ENCODE measurements around the gene ADO.

ADO gene

GRCh38 chr10:62801871-62802270 lies 2.6 kb upstream of the ADO start:
- Histone ChIP-seq H3K36me3 (ENCODE audit: low read length) (peaks cover 8% of the 10 kb centered on the region; the same call in 1 of the 2 replicates), H3K4me3 (ENCODE audit: insufficient read depth, low read length, poor library complexity, severe bottlenecking) (no peak overlapping the region), H3K27me3 (ENCODE audit: low read length) (no peaks in the 10 kb centered on the region; the same call in 1 of the 2 replicates), H4K20me1 (ENCODE audit: low read depth, low read length) (peaks cover 9% of the 10 kb centered on the region), H3K9me3 (ENCODE audit: insufficient read depth, low read length) (no peaks in the 10 kb centered on the region), H3K9ac (ENCODE audit: low read length) (no peak overlapping the region), H3K9me2 (replicated peaks; ENCODE audit: insufficient read depth, low read length) (no peaks in the 10 kb centered on the region), H2AFZ (ENCODE audit: low read depth, low read length, severe bottlenecking) (no peak overlapping the region), H3F3A (ENCODE audit: insufficient read depth) (no peaks in the 10 kb centered on the region), H3K27ac (ENCODE audit: low read depth, low read length) (no peak overlapping the region), H3K79me2 (ENCODE audit: insufficient read depth, low read length) (peaks cover 17% of the 10 kb centered on the region), H3K4me2 (ENCODE audit: low read depth, low read length, poor library complexity, severe bottlenecking) (no peak overlapping the region)
- TF ChIP-seq EZH2phosphoT487 (conservative IDR thresholded peaks at IDR 0.05; ENCODE audit: low read length): no peak
- TF ChIP-seq, protein P1, sequence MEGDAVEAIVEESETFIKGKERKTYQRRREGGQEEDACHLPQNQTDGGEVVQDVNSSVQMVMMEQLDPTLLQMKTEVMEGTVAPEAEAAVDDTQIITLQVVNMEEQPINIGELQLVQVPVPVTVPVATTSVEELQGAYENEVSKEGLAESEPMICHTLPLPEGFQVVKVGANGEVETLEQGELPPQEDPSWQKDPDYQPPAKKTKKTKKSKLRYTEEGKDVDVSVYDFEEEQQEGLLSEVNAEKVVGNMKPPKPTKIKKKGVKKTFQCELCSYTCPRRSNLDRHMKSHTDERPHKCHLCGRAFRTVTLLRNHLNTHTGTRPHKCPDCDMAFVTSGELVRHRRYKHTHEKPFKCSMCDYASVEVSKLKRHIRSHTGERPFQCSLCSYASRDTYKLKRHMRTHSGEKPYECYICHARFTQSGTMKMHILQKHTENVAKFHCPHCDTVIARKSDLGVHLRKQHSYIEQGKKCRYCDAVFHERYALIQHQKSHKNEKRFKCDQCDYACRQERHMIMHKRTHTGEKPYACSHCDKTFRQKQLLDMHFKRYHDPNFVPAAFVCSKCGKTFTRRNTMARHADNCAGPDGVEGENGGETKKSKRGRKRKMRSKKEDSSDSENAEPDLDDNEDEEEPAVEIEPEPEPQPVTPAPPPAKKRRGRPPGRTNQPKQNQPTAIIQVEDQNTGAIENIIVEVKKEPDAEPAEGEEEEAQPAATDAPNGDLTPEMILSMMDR (IDR thresholded peaks at IDR 0.05; ENCODE audit: insufficient read depth, low read length, poor library complexity, severe bottlenecking): no peak

DNA sequence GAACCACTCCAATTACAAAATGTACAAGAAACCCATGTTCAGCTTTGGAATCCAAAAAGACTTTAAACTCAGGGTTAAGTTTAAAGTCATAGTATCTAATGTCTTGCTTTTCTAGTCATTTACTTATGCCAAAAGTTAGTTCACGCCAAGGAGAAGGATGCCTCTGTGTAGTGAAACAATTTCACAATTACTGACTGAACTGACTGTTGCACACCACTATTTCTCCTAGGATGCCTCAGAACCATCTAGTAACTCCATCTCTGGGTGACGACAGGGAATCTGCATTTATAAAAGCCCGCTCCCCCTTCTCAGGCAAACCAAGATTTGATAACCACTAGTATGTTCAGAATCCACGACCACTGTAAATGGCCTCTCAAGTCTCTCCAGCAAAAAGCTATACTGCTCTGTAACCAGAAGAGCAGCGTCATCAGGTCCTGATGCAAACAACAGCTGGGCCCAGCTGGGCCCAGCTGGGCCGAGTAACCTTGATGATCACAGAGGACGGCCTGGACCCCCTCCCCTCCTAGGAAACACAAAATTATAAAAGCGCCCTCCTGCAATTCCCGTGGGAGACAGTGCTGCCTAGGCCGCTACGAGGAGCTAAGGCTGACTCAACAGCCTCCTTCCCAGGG lies 680 bp upstream of the ADO start:
- no peaks in the 10 kb centered on the region for H3K27me3 ChIP-seq (ENCODE audit: low read length)
- H2AFZ ChIP-seq (ENCODE audit: low read depth, low read length, severe bottlenecking): peak overlapping the region; percentile 79
- TF ChIP-seq EZH2phosphoT487 (conservative IDR thresholded peaks at IDR 0.05; ENCODE audit: low read length): no peak
- TF ChIP-seq, protein P1 (IDR thresholded peaks at IDR 0.05; ENCODE audit: insufficient read depth, low read length, poor library complexity, severe bottlenecking): no peak
- H3K27ac ChIP-seq (ENCODE audit: low read depth, low read length): no peak overlapping the region
- peaks cover 29% of the 10 kb centered on the region for H4K20me1 ChIP-seq (ENCODE audit: low read depth, low read length)
- peak overlapping the region; percentile 90 for H3K9ac ChIP-seq (ENCODE audit: low read length)
- no peaks in the 10 kb centered on the region for H3F3A ChIP-seq (ENCODE audit: insufficient read depth)
- H3K4me3 ChIP-seq (ENCODE audit: insufficient read depth, low read length, poor library complexity, severe bottlenecking): peak overlapping the region; percentile 83
- no peaks in the 10 kb centered on the region for H3K9me2 ChIP-seq (replicated peaks; ENCODE audit: insufficient read depth, low read length)
- peak overlapping the region; percentile 78 for H3K4me2 ChIP-seq (ENCODE audit: low read depth, low read length, poor library complexity, severe bottlenecking)
- H3K9me3 ChIP-seq (ENCODE audit: insufficient read depth, low read length): no peaks in the 10 kb centered on the region
- H3K79me2 ChIP-seq (ENCODE audit: insufficient read depth, low read length): peaks cover 31% of the 10 kb centered on the region
- peaks cover 28% of the 10 kb centered on the region for H3K36me3 ChIP-seq (ENCODE audit: low read length)

DNA sequence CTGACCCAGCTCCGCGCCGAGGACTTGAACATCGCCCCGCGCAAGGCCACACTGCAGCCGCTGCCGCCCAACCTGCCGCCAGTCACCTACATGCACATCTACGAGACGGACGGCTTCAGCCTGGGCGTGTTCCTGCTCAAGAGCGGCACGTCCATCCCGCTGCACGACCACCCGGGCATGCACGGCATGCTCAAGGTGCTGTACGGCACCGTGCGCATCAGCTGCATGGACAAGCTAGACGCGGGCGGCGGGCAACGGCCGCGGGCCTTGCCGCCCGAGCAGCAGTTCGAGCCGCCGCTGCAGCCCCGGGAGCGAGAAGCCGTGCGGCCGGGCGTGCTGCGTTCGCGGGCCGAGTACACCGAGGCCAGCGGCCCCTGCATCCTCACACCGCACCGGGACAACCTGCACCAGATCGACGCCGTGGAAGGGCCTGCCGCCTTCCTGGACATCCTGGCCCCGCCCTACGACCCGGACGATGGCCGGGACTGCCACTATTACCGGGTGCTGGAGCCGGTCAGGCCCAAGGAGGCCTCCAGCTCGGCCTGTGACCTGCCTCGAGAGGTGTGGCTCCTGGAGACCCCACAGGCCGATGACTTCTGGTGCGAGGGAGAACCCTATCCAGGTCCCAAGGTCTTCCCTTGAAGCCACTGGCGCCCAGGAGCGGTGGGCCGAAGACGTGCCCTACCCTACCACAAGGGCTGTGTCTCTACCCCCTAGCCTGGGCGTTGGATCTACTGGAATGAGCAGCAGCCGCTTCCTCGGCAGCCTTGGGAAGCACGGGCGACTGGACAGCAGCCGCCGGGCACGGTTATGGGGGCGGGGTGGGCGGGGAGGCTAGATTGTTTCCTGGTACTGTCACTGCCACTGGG lies 945 bp downstream of the ADO start:
- no peaks in the 10 kb centered on the region for H3K9me3 ChIP-seq (ENCODE audit: insufficient read depth, low read length)
- peaks cover 30% of the 10 kb centered on the region for H4K20me1 ChIP-seq (ENCODE audit: low read depth, low read length)
- H3K27ac ChIP-seq (ENCODE audit: low read depth, low read length): peak overlapping the region; percentile 81
- peak overlapping the region; percentile 90 for H3K9ac ChIP-seq (ENCODE audit: low read length)
- H3K27me3 ChIP-seq (ENCODE audit: low read length): no peaks in the 10 kb centered on the region
- H3K79me2 ChIP-seq (ENCODE audit: insufficient read depth, low read length): peaks cover 31% of the 10 kb centered on the region
- H3K4me3 ChIP-seq (ENCODE audit: insufficient read depth, low read length, poor library complexity, severe bottlenecking): peak overlapping the region; percentile 83
- H2AFZ ChIP-seq (ENCODE audit: low read depth, low read length, severe bottlenecking): peak overlapping the region; percentile 79
- TF ChIP-seq EZH2phosphoT487 (conservative IDR thresholded peaks at IDR 0.05; ENCODE audit: low read length): no peak
- TF ChIP-seq, protein P1 (IDR thresholded peaks at IDR 0.05; ENCODE audit: insufficient read depth, low read length, poor library complexity, severe bottlenecking): no peak
- H3K4me2 ChIP-seq (ENCODE audit: low read depth, low read length, poor library complexity, severe bottlenecking): peak overlapping the region; percentile 78
- H3F3A ChIP-seq (ENCODE audit: insufficient read depth): peaks cover 10% of the 10 kb centered on the region
- H3K9me2 ChIP-seq (replicated peaks; ENCODE audit: insufficient read depth, low read length): no peaks in the 10 kb centered on the region
- H3K36me3 ChIP-seq (ENCODE audit: low read length): peaks cover 28% of the 10 kb centered on the region
